H9 (cell line): ENCODE data around the gene CYP1A1. TPM values are rescaled to one million over a fixed set of nuclear protein-coding genes. Genes with fewer than 3 reads are reported as not detected.

Source experiments
- DNase-seq: peaks from one replicate; pipeline ENCODE4 v3.0.0-alpha.2; 2017
- H2AFZ ChIP-seq: one replicate; pipeline ENCODE4 v1.6.1; 2013; ENCODE audit warnings: mild to moderate bottlenecking, low read length, control low read depth, moderate library complexity
- H2AK5ac ChIP-seq: 2 replicates; pipeline ENCODE4 v1.6.1; 2013; ENCODE audit warnings: low read length, control low read depth, mixed read lengths; ENCODE audit not compliant: insufficient read length
- H2BK120ac ChIP-seq: one replicate; pipeline ENCODE4 v1.6.1; 2013; ENCODE audit warnings: low read depth, mild to moderate bottlenecking, low read length, control low read depth, inconsistent platforms; ENCODE audit not compliant: poor library complexity, severe bottlenecking
- H2BK12ac ChIP-seq: 2 replicates; pipeline ENCODE4 v1.6.1; 2013; ENCODE audit warnings: low read length, control low read depth, mixed read lengths, low read depth; ENCODE audit not compliant: insufficient read length
- H2BK15ac ChIP-seq: 2 replicates; pipeline ENCODE4 v1.6.1; 2013; ENCODE audit warnings: low read depth, low read length, control low read depth
- H2BK20ac ChIP-seq: one replicate; pipeline ENCODE4 v1.6.1; 2013; ENCODE audit warnings: low read depth, mild to moderate bottlenecking, low read length, control low read depth, inconsistent platforms; ENCODE audit not compliant: poor library complexity, severe bottlenecking
- H2BK5ac ChIP-seq: 2 replicates; pipeline ENCODE4 v1.6.1; 2013; ENCODE audit warnings: low read length, control low read depth, mixed read lengths; ENCODE audit not compliant: insufficient read length
- H3K14ac ChIP-seq: 2 replicates; pipeline ENCODE4 v1.6.1; 2013; ENCODE audit warnings: low read length, control low read depth; ENCODE audit not compliant: insufficient read depth
- H3K18ac ChIP-seq: 2 replicates; pipeline ENCODE4 v1.6.1; 2013; ENCODE audit warnings: low read depth, mild to moderate bottlenecking, mixed read lengths, low read length, control low read depth; ENCODE audit not compliant: insufficient read length
- H3K23ac ChIP-seq: 2 replicates; pipeline ENCODE4 v1.6.1; 2013; ENCODE audit warnings: low read length, control low read depth, mixed read lengths, low read depth; ENCODE audit not compliant: insufficient read length
- H3K23me2 ChIP-seq: 2 replicates; pipeline ENCODE4 v1.6.1; 2013; ENCODE audit warnings: low read depth, mild to moderate bottlenecking, mixed read lengths, low read length, control low read depth; ENCODE audit not compliant: insufficient read length, poor library complexity, severe bottlenecking
- H3K27ac ChIP-seq: 2 replicates; pipeline ENCODE4 v1.5.1; 2013; ENCODE audit warnings: low read length, control low read depth, mixed read lengths, low read depth; ENCODE audit not compliant: insufficient read length
- H3K27me3 ChIP-seq: 2 replicates; pipeline ENCODE4 v1.6.1; 2013; ENCODE audit warnings: low read length, control low read depth, inconsistent platforms; ENCODE audit not compliant: insufficient read depth
- H3K4ac ChIP-seq: 2 replicates; pipeline ENCODE4 v1.6.1; 2013; ENCODE audit warnings: low read depth, mild to moderate bottlenecking, control low read depth, inconsistent platforms, low read length, moderate library complexity
- H3K4me1 ChIP-seq: 2 replicates; pipeline ENCODE4 v1.6.1; 2013; ENCODE audit warnings: low read length, control low read depth, inconsistent platforms; ENCODE audit not compliant: insufficient read depth
- H3K4me2 ChIP-seq: 2 replicates; pipeline ENCODE4 v1.6.1; 2013; ENCODE audit warnings: low read length, control low read depth, mixed read lengths; ENCODE audit not compliant: insufficient read length, insufficient read depth
- H3K56ac ChIP-seq: 2 replicates; pipeline ENCODE4 v1.6.1; 2013; ENCODE audit warnings: low read depth, mild to moderate bottlenecking, mixed read lengths, low read length, control low read depth; ENCODE audit not compliant: insufficient read length
- H3K79me1 ChIP-seq: 2 replicates; pipeline ENCODE4 v1.6.1; 2013; ENCODE audit warnings: low read depth, mild to moderate bottlenecking, moderate library complexity, low read length, control low read depth, inconsistent platforms; ENCODE audit not compliant: insufficient read depth, poor library complexity, severe bottlenecking
- H3K79me2 ChIP-seq: 2 replicates; pipeline ENCODE4 v1.6.1; 2013; ENCODE audit warnings: low read length, control low read depth, inconsistent platforms; ENCODE audit not compliant: insufficient read depth
- H3K9ac ChIP-seq: 2 replicates; pipeline ENCODE4 v1.6.1; 2013; ENCODE audit warnings: low read length, control low read depth, mixed read lengths; ENCODE audit not compliant: insufficient read length; ENCODE audit errors: extremely low read depth
- H3K9me3 ChIP-seq: one replicate; pipeline ENCODE4 v1.6.1; 2013; ENCODE audit warnings: low read depth, low read length, inconsistent platforms; ENCODE audit not compliant: control insufficient read depth
- H3T11ph ChIP-seq: one replicate; pipeline ENCODE4 v1.6.1; 2013; ENCODE audit warnings: mild to moderate bottlenecking, low read length, control low read depth, inconsistent platforms
- H4K20me1 ChIP-seq: one replicate; pipeline ENCODE4 v1.6.1; 2013; ENCODE audit not compliant: control insufficient read depth, insufficient read length, insufficient read depth
- H4K5ac ChIP-seq: 2 replicates; pipeline ENCODE4 v1.6.1; 2013; ENCODE audit warnings: low read depth, mild to moderate bottlenecking, mixed read lengths, low read length, control low read depth; ENCODE audit not compliant: insufficient read length
- H4K8ac ChIP-seq: replicated peaks from 2 replicates; pipeline ENCODE4 v1.6.1; 2013; ENCODE audit warnings: low read length, control low read depth, mixed read lengths, low read depth; ENCODE audit not compliant: insufficient read length
- H4K91ac ChIP-seq: 2 replicates; pipeline ENCODE4 v1.6.1; 2013; ENCODE audit warnings: low read depth, mild to moderate bottlenecking, moderate library complexity, mixed read lengths, low read length, control low read depth; ENCODE audit not compliant: insufficient read length
- H3K27ac Mint-ChIP-seq, 3 experiments: 2 replicates in 2 of 3; 3 replicates in 1 of 3; pipeline ENCODE4 v1.8.0; 2020 to 2021; ENCODE audit warnings: mixed read lengths in 3 of 3, mild to moderate bottlenecking in 1 of 3, moderate library complexity in 1 of 3
- H3K27me3 Mint-ChIP-seq: 2 replicates; pipeline ENCODE4 v1.8.0; 2021; ENCODE audit warnings: low read depth, mild to moderate bottlenecking, moderate library complexity, mixed read lengths
- H3K36me3 Mint-ChIP-seq, 3 experiments: 2 replicates in 2 of 3; 3 replicates in 1 of 3; pipeline ENCODE4 v1.8.0; 2020 to 2021; ENCODE audit warnings: low read depth in 3 of 3, mixed read lengths in 3 of 3; ENCODE audit not compliant: insufficient read depth in 1 of 3
- H3K4me1 Mint-ChIP-seq, 2 experiments: 2 replicates each; pipeline ENCODE4 v1.8.0; 2020; ENCODE audit warnings: mixed read lengths in 2 of 2
- H3K4me3 Mint-ChIP-seq, 2 experiments: 2 replicates in 1 of 2; 3 replicates in 1 of 2; pipeline ENCODE4 v1.8.0; 2020 to 2021; ENCODE audit warnings: mild to moderate bottlenecking in 2 of 2, mixed read lengths in 2 of 2, moderate library complexity in 1 of 2
- H3K9me3 Mint-ChIP-seq, 2 experiments: 2 replicates in 1 of 2; 3 replicates in 1 of 2; pipeline ENCODE4 v1.8.0; 2020; ENCODE audit warnings: mild to moderate bottlenecking in 2 of 2, mixed read lengths in 2 of 2, moderate library complexity in 1 of 2
- CTCF ChIP-seq: fragments of 200-600 bp; sonication (generic); conservative IDR thresholded peaks from 3 replicates; pipeline ENCODE4 v1.8.0; 2021; ENCODE audit warnings: antibody characterized with exemption, mild to moderate bottlenecking
- whole genome bisulfite sequencing: extraction: QIAGEN DNeasy Blood & Tissue Kit; methylation state at CpG from one replicate; pipeline ENCODE4 v1.1.7; 2013; ENCODE audit warnings: missing lambda C conversion rate, low lambda C conversion rate, mixed read lengths; ENCODE audit not compliant: insufficient read length; ENCODE audit errors: extremely low coverage; 5-methylcytosine and 5-hydroxymethylcytosine counted together
- total RNA-seq: library from RNA; stranded (reverse); gene quantifications from 2 replicates; pipeline ENCODE4 v1.2.1, GENCODE V29; 2021

Gene CYP1A1
- total RNA-seq, 1 experiment from 2014 or later: 0.33 TPM

GRCh38 chr15:74770211-74770903, 45.0 kb upstream of the CYP1A1 start:
- H4K5ac ChIP-seq: no peak overlapping the region
- H4K8ac ChIP-seq: no peak overlapping the region
- no peak overlapping the region for H3K4me2 ChIP-seq
- no peak overlapping the region for H2AFZ ChIP-seq
- no peaks in the 10 kb centered on the region; the same call in 1 of the 2 replicates for H3K27me3 ChIP-seq
- H3K14ac ChIP-seq: no peak overlapping the region
- no peak overlapping the region for H3T11ph ChIP-seq
- H4K91ac ChIP-seq: no peak overlapping the region
- H4K20me1 ChIP-seq: no peaks in the 10 kb centered on the region
- no peak overlapping the region for H3K27ac ChIP-seq
- H2BK15ac ChIP-seq: no peak overlapping the region
- H3K56ac ChIP-seq: no peak overlapping the region
- no peak overlapping the region for H2BK120ac ChIP-seq
- H3K18ac ChIP-seq: no peak overlapping the region
- H3K27me3 Mint-ChIP-seq: peaks cover 50% of the 10 kb centered on the region
- WGBS: no CpG with 5 or more reads among the region's 4 CpGs
- no peak for DNase-seq
- H3K9me3 ChIP-seq: no peaks in the 10 kb centered on the region
- no peaks in the 10 kb centered on the region for H3K36me3 Mint-ChIP-seq
- H2BK5ac ChIP-seq: no peak overlapping the region
- TF ChIP-seq CTCF: no peak
- H3K9me3 Mint-ChIP-seq: no peaks in the 10 kb centered on the region
- H3K4me1 ChIP-seq: no peaks in the 10 kb centered on the region
- H3K4ac ChIP-seq: no peak overlapping the region
- no peak overlapping the region for H3K9ac ChIP-seq
- H3K23me2 ChIP-seq: no peaks in the 10 kb centered on the region
- H2BK20ac ChIP-seq: no peak overlapping the region
- H3K79me1 ChIP-seq: no peaks in the 10 kb centered on the region
- no peak overlapping the region for H3K23ac ChIP-seq
- no peak overlapping the region for H3K27ac Mint-ChIP-seq
- peak overlapping the region; percentile 5 for H2BK12ac ChIP-seq
- H2AK5ac ChIP-seq: no peak overlapping the region
- peaks cover 29 to 36% of the 10 kb centered on the region in 2 experiments for H3K4me1 Mint-ChIP-seq
- H3K79me2 ChIP-seq: no peaks in the 10 kb centered on the region
- no peak overlapping the region for H3K4me3 Mint-ChIP-seq
